ENCODE measurements around the gene FAM193A.

FAM193A gene

DNA sequence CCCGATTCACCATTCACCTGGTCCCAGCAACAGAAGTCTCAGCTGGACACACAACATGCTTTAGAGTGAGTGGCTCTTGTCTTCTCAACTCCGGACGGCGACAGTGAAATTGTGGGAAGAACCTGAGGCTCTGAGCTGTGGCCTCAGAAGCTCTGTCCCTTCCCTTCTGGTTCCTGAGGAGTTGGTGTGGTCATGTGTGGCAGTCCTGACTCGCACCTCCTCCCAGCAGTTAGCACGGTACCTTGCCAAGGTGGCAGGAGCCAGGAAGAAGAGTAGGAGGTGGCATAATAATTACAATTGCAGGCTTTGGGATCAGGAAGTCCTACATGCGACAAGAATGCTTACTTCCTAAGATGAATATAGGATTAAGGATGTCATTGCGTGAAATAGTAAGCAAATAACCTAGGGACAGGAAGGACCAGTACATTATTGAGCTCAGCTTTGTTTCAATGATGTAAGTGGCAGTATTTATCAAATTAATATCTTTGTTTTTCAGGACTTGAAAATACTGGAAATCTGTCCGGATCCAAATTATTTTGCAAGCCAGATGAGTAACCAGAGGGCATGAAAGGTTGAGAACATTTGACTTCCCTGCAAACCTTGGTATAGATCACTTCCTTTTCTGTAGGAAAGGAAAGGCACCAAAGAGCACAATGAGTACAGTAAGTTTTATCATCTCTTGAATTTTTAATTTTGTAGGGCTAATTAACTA, 46.5 kb upstream of the FAM193A start:
- TF ChIP-seq TAF1 (IDR thresholded peaks at IDR 0.05; ENCODE audit: borderline replicate concordance, insufficient read depth, low read length) (no peak), POLR2AphosphoS5 (IDR thresholded peaks at IDR 0.05; ENCODE audit: low read depth, low read length) (no peak), SIN3A (IDR thresholded peaks at IDR 0.05; ENCODE audit: borderline replicate concordance, insufficient read depth, low read length) (no peak), FOXP2 (optimal IDR thresholded peaks at IDR 0.05; ENCODE audit: borderline replicate concordance, extremely low read depth, extremely low read length, insufficient read depth) (no peak)
- TF ChIP-seq, protein P1, sequence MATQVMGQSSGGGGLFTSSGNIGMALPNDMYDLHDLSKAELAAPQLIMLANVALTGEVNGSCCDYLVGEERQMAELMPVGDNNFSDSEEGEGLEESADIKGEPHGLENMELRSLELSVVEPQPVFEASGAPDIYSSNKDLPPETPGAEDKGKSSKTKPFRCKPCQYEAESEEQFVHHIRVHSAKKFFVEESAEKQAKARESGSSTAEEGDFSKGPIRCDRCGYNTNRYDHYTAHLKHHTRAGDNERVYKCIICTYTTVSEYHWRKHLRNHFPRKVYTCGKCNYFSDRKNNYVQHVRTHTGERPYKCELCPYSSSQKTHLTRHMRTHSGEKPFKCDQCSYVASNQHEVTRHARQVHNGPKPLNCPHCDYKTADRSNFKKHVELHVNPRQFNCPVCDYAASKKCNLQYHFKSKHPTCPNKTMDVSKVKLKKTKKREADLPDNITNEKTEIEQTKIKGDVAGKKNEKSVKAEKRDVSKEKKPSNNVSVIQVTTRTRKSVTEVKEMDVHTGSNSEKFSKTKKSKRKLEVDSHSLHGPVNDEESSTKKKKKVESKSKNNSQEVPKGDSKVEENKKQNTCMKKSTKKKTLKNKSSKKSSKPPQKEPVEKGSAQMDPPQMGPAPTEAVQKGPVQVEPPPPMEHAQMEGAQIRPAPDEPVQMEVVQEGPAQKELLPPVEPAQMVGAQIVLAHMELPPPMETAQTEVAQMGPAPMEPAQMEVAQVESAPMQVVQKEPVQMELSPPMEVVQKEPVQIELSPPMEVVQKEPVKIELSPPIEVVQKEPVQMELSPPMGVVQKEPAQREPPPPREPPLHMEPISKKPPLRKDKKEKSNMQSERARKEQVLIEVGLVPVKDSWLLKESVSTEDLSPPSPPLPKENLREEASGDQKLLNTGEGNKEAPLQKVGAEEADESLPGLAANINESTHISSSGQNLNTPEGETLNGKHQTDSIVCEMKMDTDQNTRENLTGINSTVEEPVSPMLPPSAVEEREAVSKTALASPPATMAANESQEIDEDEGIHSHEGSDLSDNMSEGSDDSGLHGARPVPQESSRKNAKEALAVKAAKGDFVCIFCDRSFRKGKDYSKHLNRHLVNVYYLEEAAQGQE (IDR thresholded peaks at IDR 0.05; ENCODE audit: insufficient read depth in 1 of 2, low read depth in 2 of 2, low read length in 2 of 2): no peak

DNA sequence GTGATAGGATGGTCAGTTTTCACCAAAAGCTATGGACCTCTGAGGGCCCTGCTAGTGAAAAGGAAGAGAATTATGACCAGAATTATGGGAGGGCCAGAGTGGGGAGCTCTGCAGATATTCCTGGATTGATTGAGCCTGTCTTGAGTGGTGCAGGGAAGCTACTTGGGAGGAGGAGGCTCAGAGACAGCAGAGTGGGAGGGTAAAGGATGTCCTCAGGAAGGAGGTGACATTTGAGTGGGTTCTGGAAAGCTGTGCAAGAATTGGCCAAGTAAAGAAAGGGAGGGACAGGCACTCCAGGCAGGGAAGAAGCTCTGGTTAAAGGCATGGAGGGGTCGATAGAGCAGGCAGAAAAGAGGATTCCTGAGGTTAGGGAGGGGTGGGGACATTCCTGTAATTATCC, 43.5 kb upstream of the FAM193A start:
- TF ChIP-seq, protein P1 (IDR thresholded peaks at IDR 0.05; ENCODE audit: insufficient read depth in 1 of 2, low read depth in 2 of 2, low read length in 2 of 2): no peak
- TF ChIP-seq POLR2AphosphoS5 (IDR thresholded peaks at IDR 0.05; ENCODE audit: low read depth, low read length) (no peak), SIN3A (IDR thresholded peaks at IDR 0.05; ENCODE audit: borderline replicate concordance, insufficient read depth, low read length) (no peak), TAF1 (IDR thresholded peaks at IDR 0.05; ENCODE audit: borderline replicate concordance, insufficient read depth, low read length) (no peak), FOXP2 (optimal IDR thresholded peaks at IDR 0.05; ENCODE audit: borderline replicate concordance, extremely low read depth, extremely low read length, insufficient read depth) (no peak)

DNA sequence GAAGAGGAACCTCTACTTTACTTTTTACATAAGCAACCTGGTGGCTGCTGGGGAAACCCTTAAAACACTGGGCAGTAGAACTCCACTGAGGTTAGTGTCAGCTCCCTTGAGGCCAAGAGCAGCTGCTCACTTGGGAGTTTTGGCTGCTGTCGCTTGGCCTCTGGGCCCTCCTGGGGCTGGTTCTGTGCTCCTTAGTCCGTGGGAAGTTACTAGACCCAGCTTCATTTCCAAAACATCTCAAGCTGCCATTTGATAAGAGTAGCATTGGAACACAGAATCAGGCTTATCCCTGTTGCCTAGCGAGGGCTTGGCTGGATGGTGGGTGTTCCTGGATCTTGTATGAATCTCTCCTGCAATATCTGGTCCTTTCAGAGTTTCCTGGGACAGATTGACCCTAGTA, 41.5 kb upstream of the FAM193A start:
- TF ChIP-seq TAF1 (IDR thresholded peaks at IDR 0.05; ENCODE audit: borderline replicate concordance, insufficient read depth, low read length) (no peak), SIN3A (IDR thresholded peaks at IDR 0.05; ENCODE audit: borderline replicate concordance, insufficient read depth, low read length) (no peak), POLR2AphosphoS5 (IDR thresholded peaks at IDR 0.05; ENCODE audit: low read depth, low read length) (no peak), FOXP2 (optimal IDR thresholded peaks at IDR 0.05; ENCODE audit: borderline replicate concordance, extremely low read depth, extremely low read length, insufficient read depth) (no peak)
- TF ChIP-seq, protein P1 (IDR thresholded peaks at IDR 0.05; ENCODE audit: insufficient read depth in 1 of 2, low read depth in 2 of 2, low read length in 2 of 2): no peak

DNA sequence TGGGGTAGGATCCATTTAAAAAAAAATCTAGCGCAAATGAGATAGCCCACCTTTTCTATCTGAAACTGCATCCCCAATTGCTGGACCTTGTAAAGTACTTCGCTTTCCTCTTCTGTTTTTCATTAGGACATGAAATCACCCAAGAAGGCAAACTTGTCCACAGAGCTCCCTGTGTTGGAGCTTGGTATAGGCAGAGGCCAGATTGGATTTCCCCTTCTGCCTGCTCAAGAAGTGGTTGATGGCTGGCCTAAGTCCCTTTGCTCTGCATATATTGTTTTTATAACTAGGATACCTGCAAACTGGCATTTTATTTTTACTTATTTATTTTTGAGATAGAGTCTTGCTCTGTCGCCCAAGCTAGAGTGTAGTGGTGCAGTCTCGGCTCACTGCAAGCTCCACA, 39.1 kb upstream of the FAM193A start:
- TF ChIP-seq TAF1 (IDR thresholded peaks at IDR 0.05; ENCODE audit: borderline replicate concordance, insufficient read depth, low read length): no peak
- TF ChIP-seq SIN3A (IDR thresholded peaks at IDR 0.05; ENCODE audit: borderline replicate concordance, insufficient read depth, low read length): no peak
- TF ChIP-seq, protein P1 (IDR thresholded peaks at IDR 0.05; ENCODE audit: insufficient read depth in 1 of 2, low read depth in 2 of 2, low read length in 2 of 2): no peak
- TF ChIP-seq POLR2AphosphoS5 (IDR thresholded peaks at IDR 0.05; ENCODE audit: low read depth, low read length): no peak
- TF ChIP-seq FOXP2 (optimal IDR thresholded peaks at IDR 0.05; ENCODE audit: borderline replicate concordance, extremely low read depth, extremely low read length, insufficient read depth): no peak
